NK-92 (cell line): ENCODE measurements around the gene LMF2.

Experiments used
- DNase-seq: peaks from one replicate; lab custom pipeline; 2025; ENCODE audit not compliant: unreplicated experiment; lab: John Stamatoyannopoulos, UW

LMF2 gene

GRCh38 chr22:50483977-50484853 lies 23.3 kb downstream of the LMF2 start:
- no peak for DNase-seq

- no peak for DNase-seq
Observed at GRCh38 chr22:50483556-50483955, 23.9 kb downstream of the LMF2 start.

GRCh38 chr22:50483106-50483505 lies 24.4 kb downstream of the LMF2 start:
- DNase-seq = no peak

GRCh38 chr22:50482107-50483074 lies 25.1 kb downstream of the LMF2 start:
- no peak for DNase-seq

- DNase-seq = no peak
Observed at GRCh38 chr22:50481440-50482106, 25.9 kb downstream of the LMF2 start, which contains the start of gene ADM2. Gene ADM2, plus strand, starts transcription at chr22:50481543. Its CDS starts 305 bp downstream, at chr22:50481848.

GRCh38 chr22:50481045-50481439 lies 26.5 kb downstream of the LMF2 start:
- no peak for DNase-seq

GRCh38 chr22:50479721-50480120 lies 27.8 kb downstream of the LMF2 start:
- no peak for DNase-seq

- no peak for DNase-seq
Observed at GRCh38 chr22:50477923-50478322, 29.6 kb downstream of the LMF2 start.

GRCh38 chr22:50476868-50477267 lies 30.6 kb downstream of the LMF2 start:
- DNase-seq = no peak

GRCh38 chr22:50475652-50476002 lies 31.9 kb downstream of the LMF2 start:
- no peak for DNase-seq

GRCh38 chr22:50474710-50475651 lies 32.5 kb downstream of the LMF2 start, which contains the start of gene SBF1:
Gene SBF1, minus strand, starts transcription at chr22:50475035. Its CDS starts 195 bp downstream, at chr22:50474840.
- no peak for DNase-seq

GRCh38 chr22:50473855-50474671 lies 33.4 kb downstream of the LMF2 start:
- no peak for DNase-seq

- no peak for DNase-seq
Observed at GRCh38 chr22:50473088-50473487, 34.4 kb downstream of the LMF2 start.

GRCh38 chr22:50471962-50472361 lies 35.5 kb downstream of the LMF2 start:
- no peak for DNase-seq

GRCh38 chr22:50471197-50471847 lies 36.2 kb downstream of the LMF2 start:
- DNase-seq = no peak

- no peak for DNase-seq
Observed at GRCh38 chr22:50470491-50470890, 37.0 kb downstream of the LMF2 start.

- peak; percentile 76 for DNase-seq
Observed at GRCh38 chr22:50469377-50470305, 37.9 kb downstream of the LMF2 start.

- DNase-seq = no peak
Observed at GRCh38 chr22:50468626-50469025, 38.9 kb downstream of the LMF2 start.
